Left cardiac atrium (tissue), 4 donors: ENCODE measurements around the gene EBPL. TPM values are rescaled to one million over a fixed set of nuclear protein-coding genes. Genes with fewer than 3 reads are reported as not detected.

Source experiments
- ATAC-seq, 2 donors: fragments of 200-7000 bp; cut with Tn5 transposase; one replicate each; pipeline ENCODE4 v1.9.1; 2020; ENCODE audit warnings: mild to moderate bottlenecking in 2 of 2, moderate library complexity in 2 of 2
- DNase-seq: peaks from one replicate; pipeline ENCODE4 v3.0.0-alpha.2; 2020
- intact Hi-C, 2 donors: fragments of 100-400 bp; cut with DNase I; formaldehyde crosslinking; loops; one replicate each; pipeline versions ENCODE4 v1.14.1 to v1.15.1; 2022 to 2023
- total RNA-seq, 2 donors: library from RNA; stranded (reverse); fragmentation: NEBNext Ultra II Directional; extraction: Animal tissue kit (Norgen Biotek cat#: 25700); gene quantifications; one replicate each; pipeline ENCODE4 v1.2.1, GENCODE V29; 2021
- donor health status: DM: no; HTN: yes; CAD: no.
- donor health status: DM: no; HTN: yes; CAD: no; lungs with severe emphysema.
- donor health status: DM: yes; HTN: yes; CAD: no.
- donor health status: Dilated cardiomyopathy.

EBPL gene
- total RNA-seq, 2 donors from 2014 or later = 11.5 to 12.5 TPM

GRCh38 chr13:49678191-49678914, 12.9 kb downstream of the EBPL start:
- intact Hi-C loops = no loop called here
- no peak for DNase-seq
- no peak for ATAC-seq

GRCh38 chr13:49676581-49677298, 14.5 kb downstream of the EBPL start:
- intact Hi-C loops = no loop called here
- no peak for ATAC-seq
- DNase-seq = no peak

DNA sequence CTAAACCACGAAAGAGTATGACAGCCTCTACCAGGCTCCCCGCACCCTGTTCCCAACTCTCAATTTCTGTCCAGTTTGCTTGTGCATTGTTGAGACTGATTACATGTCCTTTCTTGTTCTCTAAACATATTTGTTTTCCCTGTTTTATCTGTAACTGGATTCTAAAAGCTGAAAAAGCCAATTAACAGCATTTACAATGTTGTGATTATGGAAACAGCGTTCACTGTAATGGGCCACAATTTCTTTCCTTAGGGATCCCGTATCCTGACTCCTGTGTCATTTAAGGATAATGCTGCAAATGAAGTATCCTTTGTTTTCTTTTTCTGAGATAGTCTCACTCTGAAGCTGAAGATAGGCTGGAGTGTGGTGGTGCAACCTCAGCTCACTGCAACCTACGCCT, 20.5 kb downstream of the EBPL start:
- DNase-seq (no peak), ATAC-seq (no peak)
- intact Hi-C loops = no loop called here

GRCh38 chr13:49669735-49670309, 21.5 kb downstream of the EBPL start:
- DNase-seq (peak; percentile 41), ATAC-seq (peak; percentile 88 to 95)
- intact Hi-C loops = loop anchor here (1.0 to 10.0 kb wide), 3 partner anchors 177 to 1405 kb away; no protein-coding TSS in a partner anchor

- intact Hi-C loops = loop anchor here (5.0 to 10.0 kb wide), 2 partner anchors 180 to 1407 kb away; no protein-coding TSS in a partner anchor
- DNase-seq (no peak), ATAC-seq (peak in 1 of 2 donors; percentile 81)
These were observed 23.5 kb downstream of the EBPL start for GRCh38 chr13:49667773-49668172.

DNA sequence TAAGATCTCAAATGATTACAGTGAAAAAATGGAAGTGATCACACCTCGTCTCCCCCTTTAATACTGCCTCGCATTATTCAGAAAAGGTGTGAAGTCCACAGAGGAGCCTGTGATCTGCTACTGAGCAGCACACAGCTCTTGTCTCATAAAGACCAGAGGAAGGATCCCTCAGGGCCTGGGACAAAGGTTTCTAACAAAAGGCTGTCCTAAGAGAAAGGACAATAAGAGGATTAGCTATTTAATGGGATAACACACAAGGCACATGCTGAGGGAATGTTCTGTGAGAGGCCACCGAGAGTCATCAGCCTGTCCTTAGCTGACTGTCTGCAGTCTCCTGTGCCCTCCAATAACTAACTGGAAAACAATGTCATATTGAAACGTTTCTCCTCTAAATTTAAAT, 26.7 kb downstream of the EBPL start:
- intact Hi-C loops = loop anchor here (5.0 to 10.0 kb wide), 2 partner anchors 183 to 1410 kb away; no protein-coding TSS in a partner anchor
- DNase-seq (no peak), ATAC-seq (no peak)

DNA sequence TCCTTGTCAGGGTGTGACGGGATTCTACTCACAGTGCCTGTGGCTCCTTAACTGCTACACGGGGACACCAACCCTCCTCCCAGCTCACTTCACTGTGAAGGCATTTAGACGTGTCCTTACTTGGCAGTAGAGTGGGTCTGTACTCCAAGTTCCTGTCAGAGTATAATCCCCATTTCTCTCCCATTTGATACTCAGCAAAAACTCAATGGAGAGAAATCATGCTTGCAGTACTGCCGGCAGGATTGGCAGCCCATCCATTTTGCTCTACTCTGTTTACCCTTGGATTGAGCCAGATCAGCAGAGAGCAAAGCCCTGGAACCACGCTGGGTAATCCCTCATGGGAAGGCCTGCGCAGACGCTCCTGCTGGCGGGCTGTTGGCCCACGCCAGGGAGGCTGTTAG, 34.0 kb downstream of the EBPL start:
- ATAC-seq (peak; percentile 19 to 70), DNase-seq (no peak)
- intact Hi-C loops = no loop called here

DNA sequence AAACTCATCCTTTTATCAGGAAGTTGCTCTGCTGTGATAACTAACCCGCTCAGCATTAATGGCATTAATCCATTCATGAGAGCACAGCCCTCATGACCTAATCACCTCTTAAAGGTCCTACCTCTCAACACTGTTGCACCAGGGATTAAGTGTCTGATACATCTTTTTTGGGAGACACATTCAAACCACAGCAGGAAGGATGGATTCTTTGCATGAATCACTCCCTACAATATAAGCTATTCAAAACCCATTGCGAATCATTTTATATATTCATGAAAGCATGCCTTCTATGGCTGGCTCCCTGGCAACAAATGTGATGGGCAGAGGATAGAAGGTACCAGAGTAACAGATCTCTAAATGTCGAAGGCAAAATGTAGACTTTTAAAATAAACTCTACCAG, 35.4 kb downstream of the EBPL start:
- DNase-seq (no peak), ATAC-seq (peak in 1 of 2 donors; percentile 46)
- intact Hi-C loops = no loop called here

- DNase-seq = no peak
- ATAC-seq = no peak
- intact Hi-C loops = loop anchor here (5.0 kb wide), 1 partner anchor 193 kb away; no protein-coding TSS in a partner anchor
These were observed 37.3 kb downstream of the EBPL start for GRCh38 chr13:49654011-49654410.

- no peak for ATAC-seq
- intact Hi-C loops = loop anchor here (5.0 kb wide), 1 partner anchor 194 kb away; no protein-coding TSS in a partner anchor
These were observed 37.8 kb downstream of the EBPL start for GRCh38 chr13:49653478-49653877.

DNA sequence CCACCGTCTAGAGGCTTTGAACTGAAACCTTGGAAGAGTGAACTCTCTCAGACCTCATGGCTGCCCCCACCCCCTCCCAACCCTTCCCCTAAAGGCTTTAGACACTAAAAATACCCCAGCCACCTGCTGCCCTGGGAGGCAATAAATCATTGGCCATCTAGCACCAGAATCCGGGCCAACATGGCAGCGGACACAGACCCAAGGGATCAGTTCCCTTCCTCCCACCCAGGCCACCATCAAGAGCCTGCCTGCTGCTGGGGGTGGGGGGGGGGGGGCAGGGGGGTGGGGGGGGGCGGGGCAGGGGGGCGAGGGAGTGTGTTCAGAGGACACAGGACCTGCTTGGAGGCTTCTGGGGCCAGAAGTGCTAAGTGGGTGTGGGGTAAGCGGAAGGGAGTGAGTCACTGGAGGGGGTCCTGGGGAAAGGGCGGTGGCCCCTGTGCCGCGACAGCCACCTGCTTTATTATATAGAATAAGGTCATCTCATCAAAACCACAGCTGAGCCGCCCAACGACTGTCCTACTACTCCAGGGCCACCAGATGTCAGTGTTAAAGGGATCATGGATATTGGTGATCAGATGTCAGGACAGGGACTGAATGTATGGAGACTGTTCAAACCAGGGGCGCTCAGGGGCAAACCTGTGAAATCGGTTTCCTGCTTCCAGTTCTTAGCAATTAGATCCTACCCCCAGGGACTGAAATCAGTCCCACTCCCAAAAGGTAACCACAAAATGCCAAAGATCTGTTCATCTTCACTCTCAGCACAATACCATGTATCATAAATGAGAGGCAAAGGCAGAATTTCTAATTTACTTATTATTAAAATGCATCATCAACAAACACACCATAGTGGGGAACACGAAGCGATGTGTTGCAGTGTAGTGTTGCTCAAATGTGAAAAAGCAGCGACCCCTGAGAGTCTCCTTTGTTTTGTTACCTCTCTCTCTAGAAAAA, 38.7 kb downstream of the EBPL start:
- ATAC-seq = peak in 1 of 2 donors; percentile 65
- DNase-seq = no peak

More at GRCh38 chr13:49653478-49653877, 37.8 kb downstream of the EBPL start:
- no peak for DNase-seq

DNA sequence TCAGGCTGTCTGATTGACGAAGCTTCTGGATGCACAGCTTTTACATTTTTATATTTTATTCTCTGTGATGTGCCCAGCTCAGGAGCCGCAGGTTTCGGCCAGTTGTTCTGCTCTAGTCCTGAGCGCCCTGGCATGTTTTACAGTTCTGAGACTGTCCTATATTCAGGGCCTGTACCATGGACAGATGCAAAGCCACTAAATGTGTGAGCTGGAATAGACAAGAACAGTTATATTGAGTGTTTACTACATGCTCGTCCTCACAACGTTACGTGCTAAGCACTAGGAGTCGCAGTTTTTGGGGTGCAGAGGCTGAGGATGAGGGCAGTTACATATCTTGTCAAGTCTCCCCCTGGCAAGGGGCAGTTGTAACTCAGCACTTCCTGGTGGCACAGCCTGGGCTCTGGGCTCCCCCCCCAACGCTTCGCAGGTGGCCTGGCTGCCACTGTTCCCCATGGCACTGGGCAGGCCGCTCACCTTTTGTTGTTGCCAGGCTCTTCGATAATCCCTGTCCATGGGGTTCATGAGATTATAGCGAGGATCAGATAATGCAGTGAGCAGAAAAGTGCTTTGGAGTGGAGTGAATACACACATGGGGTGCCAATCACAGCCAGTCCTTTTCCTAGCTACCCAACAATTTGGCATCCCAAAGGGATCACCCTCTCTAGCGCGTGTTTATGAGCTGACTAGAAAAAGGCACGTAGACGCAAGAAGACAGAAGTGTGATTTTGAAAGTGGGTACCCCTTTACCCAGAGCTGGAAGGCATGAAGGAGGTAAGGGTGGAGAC, 39.5 kb downstream of the EBPL start:
- ATAC-seq (peak in 1 of 2 donors; percentile 23), DNase-seq (no peak)
- intact Hi-C loops = loop anchor here (5.0 kb wide), 1 partner anchor 196 kb away; no protein-coding TSS in a partner anchor

More for the DNA sequence above, 38.7 kb downstream of the EBPL start:
- intact Hi-C loops = loop anchor here (5.0 kb wide), 1 partner anchor 195 kb away; no protein-coding TSS in a partner anchor

DNA sequence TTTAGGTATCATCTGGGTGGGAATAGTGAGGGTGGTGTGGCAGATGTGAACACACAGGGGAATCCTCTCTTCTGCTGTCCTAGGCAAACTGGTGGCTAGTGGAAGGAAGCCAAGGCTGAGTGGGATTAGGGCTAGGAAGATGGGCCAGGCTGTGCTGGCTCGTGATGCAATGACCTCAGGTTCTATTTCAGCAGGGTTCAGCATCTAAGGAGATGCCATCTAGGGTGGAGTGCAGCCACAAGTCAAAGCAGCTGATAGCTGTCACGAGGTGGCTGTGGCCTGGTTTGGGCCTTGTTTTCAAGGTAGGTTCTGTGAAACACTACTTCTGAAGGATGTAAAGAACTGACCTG, 41.3 kb downstream of the EBPL start:
- DNase-seq (no peak), ATAC-seq (no peak)
- intact Hi-C loops = loop anchor here (5.0 kb wide), 1 partner anchor 197 kb away; no protein-coding TSS in a partner anchor

DNA sequence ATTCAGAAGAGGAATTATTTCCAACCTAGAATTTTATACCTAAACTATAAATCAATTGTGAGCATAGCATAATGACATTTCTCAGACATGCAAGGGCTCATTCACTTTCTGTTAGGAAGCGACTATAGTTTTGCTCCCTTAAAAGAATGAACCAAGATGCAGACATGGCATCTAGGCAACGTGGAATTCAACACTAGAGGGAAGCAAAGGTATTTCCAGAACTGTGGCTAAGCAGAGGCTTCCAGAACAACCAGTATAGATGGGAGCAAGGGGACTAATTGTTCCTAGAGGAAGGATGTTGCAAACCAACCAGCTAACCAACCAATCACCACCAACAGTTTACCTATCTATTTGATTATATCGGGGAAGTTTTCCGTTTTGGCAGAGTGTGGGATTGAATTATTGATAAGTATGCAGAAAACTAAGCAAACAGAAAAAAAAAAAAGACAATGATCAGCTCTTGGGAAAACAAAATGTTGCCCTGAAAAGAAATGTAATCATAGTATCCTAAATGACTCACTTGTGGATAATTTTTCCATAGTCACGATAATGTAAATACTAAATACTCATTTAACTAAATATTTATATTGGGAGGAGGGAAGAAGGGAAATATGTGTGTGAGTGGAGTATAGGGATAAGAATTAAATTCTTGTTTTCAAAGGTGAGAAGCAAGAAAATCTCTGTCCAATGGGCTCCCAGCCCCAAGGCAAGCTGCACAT, 41.9 kb downstream of the EBPL start:
- intact Hi-C loops = no loop called here
- ATAC-seq (no peak), DNase-seq (no peak)

DNA sequence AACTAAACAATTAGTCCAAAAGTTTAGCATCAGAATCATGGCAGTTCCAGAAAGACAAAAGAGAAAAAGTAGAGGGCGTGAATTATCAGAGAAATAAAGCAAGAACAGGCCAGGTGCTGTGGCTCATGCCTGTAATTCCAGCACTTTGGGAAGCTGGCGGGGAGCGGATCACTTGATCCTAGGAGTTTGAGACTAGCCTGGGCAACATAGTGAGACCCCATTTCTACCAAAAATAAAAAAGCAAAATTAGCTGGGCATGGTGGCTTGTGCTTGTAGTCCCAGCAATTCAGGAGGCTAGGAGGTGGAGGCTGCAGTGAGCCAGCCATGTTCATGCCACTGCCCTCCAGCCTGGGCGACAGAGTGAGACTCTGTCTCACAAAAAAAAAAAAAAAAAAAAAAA, 44.6 kb downstream of the EBPL start:
- ATAC-seq (no peak), DNase-seq (no peak)
- intact Hi-C loops = no loop called here

GRCh38 chr13:49645451-49645850, 45.8 kb downstream of the EBPL start:
- ATAC-seq (no peak), DNase-seq (no peak)
- intact Hi-C loops = no loop called here

- ATAC-seq (peak in 1 of 2 donors; percentile 42), DNase-seq (no peak)
- intact Hi-C loops = no loop called here
These were observed 48.1 kb downstream of the EBPL start for GRCh38 chr13:49643035-49643646.
